Measurements from ENCODE around the gene SIN3A. TPM values are rescaled to one million over a fixed set of nuclear protein-coding genes. Genes with fewer than 3 reads are reported as not detected.

SIN3A gene
- total RNA-seq, 1 donor from 2014 or later, result 86.6 TPM

DNA sequence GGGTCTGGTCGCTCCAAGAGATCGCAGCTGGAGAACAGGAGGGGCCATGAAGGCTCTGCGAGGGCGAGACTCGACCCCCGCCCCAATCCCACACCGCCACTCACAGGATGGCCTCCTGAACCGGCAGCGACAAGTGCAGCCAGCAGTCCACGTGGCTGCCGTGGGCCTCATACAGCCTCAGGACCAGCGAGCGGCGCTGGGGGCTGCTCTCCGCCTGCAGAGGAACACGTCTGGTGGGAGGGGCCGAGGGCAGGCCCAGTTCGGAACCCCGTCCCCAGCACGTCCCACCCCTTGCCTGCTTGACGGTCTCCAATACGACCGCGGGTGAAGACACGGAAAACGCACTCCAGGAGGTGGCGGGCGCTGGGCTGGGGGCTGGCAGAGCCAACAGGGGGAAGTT lies 95.5 kb downstream of the SIN3A start:
- no peaks in the 10 kb centered on the region for H3K9me3 Mint-ChIP-seq
- peaks cover 1% of the 10 kb centered on the region for H3K36me3 Mint-ChIP-seq
- no peaks in the 10 kb centered on the region for H3K4me1 Mint-ChIP-seq
- no peaks in the 10 kb centered on the region for H3K27me3 Mint-ChIP-seq (ENCODE audit: low read depth)
- no peak overlapping the region for H3K27ac Mint-ChIP-seq
- TF ChIP-seq, protein P1, sequence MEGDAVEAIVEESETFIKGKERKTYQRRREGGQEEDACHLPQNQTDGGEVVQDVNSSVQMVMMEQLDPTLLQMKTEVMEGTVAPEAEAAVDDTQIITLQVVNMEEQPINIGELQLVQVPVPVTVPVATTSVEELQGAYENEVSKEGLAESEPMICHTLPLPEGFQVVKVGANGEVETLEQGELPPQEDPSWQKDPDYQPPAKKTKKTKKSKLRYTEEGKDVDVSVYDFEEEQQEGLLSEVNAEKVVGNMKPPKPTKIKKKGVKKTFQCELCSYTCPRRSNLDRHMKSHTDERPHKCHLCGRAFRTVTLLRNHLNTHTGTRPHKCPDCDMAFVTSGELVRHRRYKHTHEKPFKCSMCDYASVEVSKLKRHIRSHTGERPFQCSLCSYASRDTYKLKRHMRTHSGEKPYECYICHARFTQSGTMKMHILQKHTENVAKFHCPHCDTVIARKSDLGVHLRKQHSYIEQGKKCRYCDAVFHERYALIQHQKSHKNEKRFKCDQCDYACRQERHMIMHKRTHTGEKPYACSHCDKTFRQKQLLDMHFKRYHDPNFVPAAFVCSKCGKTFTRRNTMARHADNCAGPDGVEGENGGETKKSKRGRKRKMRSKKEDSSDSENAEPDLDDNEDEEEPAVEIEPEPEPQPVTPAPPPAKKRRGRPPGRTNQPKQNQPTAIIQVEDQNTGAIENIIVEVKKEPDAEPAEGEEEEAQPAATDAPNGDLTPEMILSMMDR (IDR thresholded peaks at IDR 0.05; ENCODE audit: unreplicated experiment), result no peak
- no peak overlapping the region for H3K4me3 Mint-ChIP-seq
- DNase-seq (ENCODE audit: low spot score in 2 of 2, unreplicated experiment in 2 of 2), result no peak

DNA sequence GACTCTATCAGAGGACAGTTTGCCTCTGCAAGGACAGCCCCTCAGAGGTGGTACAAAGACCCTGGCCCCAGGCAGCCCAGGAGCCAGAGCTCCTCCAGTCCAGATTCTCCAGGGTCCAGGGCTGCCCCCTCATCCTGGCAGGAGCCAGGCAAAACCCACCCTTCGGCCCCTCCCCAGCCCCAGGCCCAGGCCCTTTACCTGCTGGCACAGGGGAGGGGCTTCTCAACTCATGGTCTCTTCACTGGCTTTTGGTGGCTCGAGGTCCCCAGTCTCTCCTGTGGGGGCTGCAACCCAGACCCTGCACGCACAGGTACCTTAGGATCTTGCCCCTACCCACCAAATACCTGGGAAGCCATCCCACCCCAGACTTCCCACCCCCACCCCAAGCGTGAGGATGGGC lies 96.1 kb downstream of the SIN3A start:
- no peaks in the 10 kb centered on the region for H3K27me3 Mint-ChIP-seq (ENCODE audit: low read depth)
- H3K9me3 Mint-ChIP-seq, result no peaks in the 10 kb centered on the region
- H3K4me3 Mint-ChIP-seq, result no peak overlapping the region
- H3K27ac Mint-ChIP-seq, result no peak overlapping the region
- peaks cover 1% of the 10 kb centered on the region for H3K36me3 Mint-ChIP-seq
- TF ChIP-seq, protein P1 (IDR thresholded peaks at IDR 0.05; ENCODE audit: unreplicated experiment), result no peak
- H3K4me1 Mint-ChIP-seq, result no peaks in the 10 kb centered on the region
- DNase-seq (ENCODE audit: low spot score in 2 of 2, unreplicated experiment in 2 of 2), result no peak

GRCh38 chr15:75354454-75354853 lies 97.0 kb downstream of the SIN3A start:
- TF ChIP-seq, protein P1 (IDR thresholded peaks at IDR 0.05; ENCODE audit: unreplicated experiment), result no peak
- no peak for DNase-seq (ENCODE audit: low spot score in 2 of 2, unreplicated experiment in 2 of 2)
- Mint-ChIP-seq H3K9me3 (no peaks in the 10 kb centered on the region), H3K4me1 (no peaks in the 10 kb centered on the region), H3K36me3 (peaks cover 1% of the 10 kb centered on the region), H3K27ac (no peak overlapping the region), H3K4me3 (no peak overlapping the region), H3K27me3 (ENCODE audit: low read depth) (no peaks in the 10 kb centered on the region)

GRCh38 chr15:75353604-75354003 lies 97.9 kb downstream of the SIN3A start:
- no peak overlapping the region for H3K27ac Mint-ChIP-seq
- no peak for DNase-seq (ENCODE audit: low spot score in 2 of 2, unreplicated experiment in 2 of 2)
- peaks cover 3% of the 10 kb centered on the region for H3K4me1 Mint-ChIP-seq
- H3K9me3 Mint-ChIP-seq, result no peaks in the 10 kb centered on the region
- H3K27me3 Mint-ChIP-seq (ENCODE audit: low read depth), result peaks cover 2% of the 10 kb centered on the region
- TF ChIP-seq, protein P1 (IDR thresholded peaks at IDR 0.05; ENCODE audit: unreplicated experiment), result no peak
- no peak overlapping the region for H3K4me3 Mint-ChIP-seq
- H3K36me3 Mint-ChIP-seq, result peaks cover 1% of the 10 kb centered on the region

- H3K4me1 Mint-ChIP-seq, result peaks cover 5% of the 10 kb centered on the region
- no peak for DNase-seq (ENCODE audit: low spot score in 2 of 2, unreplicated experiment in 2 of 2)
- TF ChIP-seq, protein P1 (IDR thresholded peaks at IDR 0.05; ENCODE audit: unreplicated experiment), result no peak
- no peak overlapping the region for H3K27ac Mint-ChIP-seq
- peaks cover 4% of the 10 kb centered on the region for H3K27me3 Mint-ChIP-seq (ENCODE audit: low read depth)
- H3K9me3 Mint-ChIP-seq, result no peaks in the 10 kb centered on the region
- H3K36me3 Mint-ChIP-seq, result peaks cover 1% of the 10 kb centered on the region
- H3K4me3 Mint-ChIP-seq, result no peak overlapping the region
These were observed 99.1 kb downstream of the SIN3A start for GRCh38 chr15:75352186-75353080.

Data from mesothelial cell of epicardium (in vitro differentiated cells).